Measurements from ENCODE around the gene CLEC4F. TPM values are rescaled to one million over a fixed set of nuclear protein-coding genes. Genes with fewer than 3 reads are reported as not detected.

The CLEC4F gene
- total and polyA plus RNA-seq, 2 of the 4 experiments (the other 2 are of a cell fraction), result not detected

DNA sequence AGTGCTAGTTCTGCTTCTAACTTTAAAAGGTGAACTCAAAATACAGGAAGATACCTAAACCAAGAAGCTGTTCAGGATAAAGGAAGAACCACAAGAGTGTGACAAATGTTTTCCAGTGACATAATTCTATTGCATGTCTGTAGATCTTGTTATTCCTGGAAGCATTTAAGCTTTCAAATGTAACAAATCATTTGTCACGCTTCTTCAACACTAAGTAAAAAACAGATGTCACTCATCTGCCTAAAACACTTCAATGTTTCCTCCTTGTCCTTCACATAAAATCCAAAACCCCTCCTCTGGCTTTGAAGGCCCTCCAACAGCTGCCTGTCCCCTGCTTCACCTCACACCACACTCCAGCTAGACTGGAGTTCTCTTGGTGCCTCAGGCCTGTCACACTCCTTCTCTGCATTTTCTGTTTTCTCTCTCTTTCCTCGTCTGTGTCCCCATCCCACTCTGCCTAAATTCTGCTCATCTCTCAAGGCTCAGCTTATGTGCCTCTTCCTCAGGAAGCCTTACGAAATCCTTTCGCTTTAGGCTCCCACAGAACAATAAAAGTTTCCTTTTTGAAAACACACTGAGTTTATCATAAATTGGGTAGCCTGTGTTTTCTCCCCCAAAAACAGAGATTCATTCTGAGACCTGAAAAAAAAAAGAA, 6.4 kb upstream of the CLEC4F start:
- Histone ChIP-seq H4K8ac (ENCODE audit: low read depth in 2 of 2, low read length in 2 of 2) (no peak overlapping the region), H3K9me3 (ENCODE audit: control insufficient read depth, insufficient read depth, low read length) (no peaks in the 10 kb centered on the region), H3K27ac (ENCODE audit: insufficient read depth, low read length) (no peak overlapping the region), H3K36me3 (ENCODE audit: control insufficient read depth, insufficient read depth, low read length) (no peaks in the 10 kb centered on the region), H2BK15ac (ENCODE audit: low read depth, low read length) (no peak overlapping the region), H3K4me2 (ENCODE audit: low read depth, low read length) (no peak overlapping the region), H2BK120ac (ENCODE audit: low read depth, low read length) (no peak overlapping the region), H2BK5ac (ENCODE audit: low read depth, low read length, poor library complexity, severe bottlenecking) (no peak overlapping the region), H3K9ac (ENCODE audit: low read depth, low read length) (no peak overlapping the region), H2BK20ac (ENCODE audit: low read depth, low read length) (no peak overlapping the region), H3K4me1 (ENCODE audit: control insufficient read depth, insufficient read depth, low read length) (no peaks in the 10 kb centered on the region), H3K56ac (ENCODE audit: extremely low read depth, insufficient read depth, low read length) (no peak overlapping the region), H4K5ac (ENCODE audit: low read depth, low read length) (no peak overlapping the region), H4K91ac (ENCODE audit: insufficient read depth, low read depth, low read length) (no peak overlapping the region), H2AFZ (replicated peaks; ENCODE audit: low read length, poor library complexity) (no peak overlapping the region), H2AK5ac (ENCODE audit: low read depth, low read length) (no peak overlapping the region), H3K23ac (ENCODE audit: low read depth, low read length) (no peak overlapping the region), H3K18ac (ENCODE audit: low read depth, low read length) (no peak overlapping the region), H3K9me1 (ENCODE audit: insufficient read depth, low read length) (no peaks in the 10 kb centered on the region), H2AK9ac (replicated peaks; ENCODE audit: low read depth, low read length, poor library complexity) (no peak overlapping the region), H3K27me3 (ENCODE audit: control insufficient read depth, insufficient read depth, low read length) (peaks cover 16% of the 10 kb centered on the region), H3K79me1 (ENCODE audit: low read depth in 1 of 2, low read length in 2 of 2) (no peaks in the 10 kb centered on the region), H4K20me1 (ENCODE audit: insufficient read depth, low read length) (no peaks in the 10 kb centered on the region), H3K14ac (replicated peaks; ENCODE audit: low read depth, low read length) (no peak overlapping the region), H3K4me3 (ENCODE audit: insufficient read depth, low read depth, low read length) (no peak overlapping the region), H3K4ac (ENCODE audit: low read depth, low read length) (no peak overlapping the region)
- DNase-seq (no peak), ATAC-seq (ENCODE audit: low read depth) (no peak)
- no TSS peak for BruUV-seq (replicated peaks)
- in situ Hi-C loops (cut with MboI; ENCODE audit: low sequenced_read_pairs) (no loop called here), dilution Hi-C loops (cut with HindIII; ENCODE audit: low sequenced_read_pairs, unreplicated experiment) (no loop called here), intact Hi-C loops (cut with micrococcal nuclease) (no loop called here)
- CTCF ChIA-PET, result no interaction called here
- WGBS, 2 experiments (ENCODE audit: extremely low coverage in 2 of 2, insufficient read length in 1 of 2), result 10% methylated on average over 2 of the region's 4 CpGs; no CpG with 5 or more reads in 1 of the 2 experiments
- TF ChIP-seq SMC3 (IDR thresholded peaks at IDR 0.05; ENCODE audit: low read depth, low read length) (no peak), RAD21 (IDR thresholded peaks at IDR 0.05; ENCODE audit: low read length) (no peak), RCOR1 (IDR thresholded peaks at IDR 0.05; ENCODE audit: insufficient replicate concordance, low read length) (no peak), CHD1 (IDR thresholded peaks at IDR 0.05; ENCODE audit: low read depth, low read length) (no peak), NFE2L2 (IDR thresholded peaks at IDR 0.05; ENCODE audit: low read depth, low read length) (no peak), RFX5 (IDR thresholded peaks at IDR 0.05; ENCODE audit: low read depth, low read length) (no peak), FOS (IDR thresholded peaks at IDR 0.05; ENCODE audit: low read depth, low read length) (no peak), CEBPB (IDR thresholded peaks at IDR 0.05; ENCODE audit: low read depth, low read length) (no peak), POLR2A (IDR thresholded peaks at IDR 0.05; ENCODE audit: low read depth, low read length) (no peak), MAFK (IDR thresholded peaks at IDR 0.05; ENCODE audit: low read depth, low read length) (no peak)
- TF ChIP-seq, protein P1, sequence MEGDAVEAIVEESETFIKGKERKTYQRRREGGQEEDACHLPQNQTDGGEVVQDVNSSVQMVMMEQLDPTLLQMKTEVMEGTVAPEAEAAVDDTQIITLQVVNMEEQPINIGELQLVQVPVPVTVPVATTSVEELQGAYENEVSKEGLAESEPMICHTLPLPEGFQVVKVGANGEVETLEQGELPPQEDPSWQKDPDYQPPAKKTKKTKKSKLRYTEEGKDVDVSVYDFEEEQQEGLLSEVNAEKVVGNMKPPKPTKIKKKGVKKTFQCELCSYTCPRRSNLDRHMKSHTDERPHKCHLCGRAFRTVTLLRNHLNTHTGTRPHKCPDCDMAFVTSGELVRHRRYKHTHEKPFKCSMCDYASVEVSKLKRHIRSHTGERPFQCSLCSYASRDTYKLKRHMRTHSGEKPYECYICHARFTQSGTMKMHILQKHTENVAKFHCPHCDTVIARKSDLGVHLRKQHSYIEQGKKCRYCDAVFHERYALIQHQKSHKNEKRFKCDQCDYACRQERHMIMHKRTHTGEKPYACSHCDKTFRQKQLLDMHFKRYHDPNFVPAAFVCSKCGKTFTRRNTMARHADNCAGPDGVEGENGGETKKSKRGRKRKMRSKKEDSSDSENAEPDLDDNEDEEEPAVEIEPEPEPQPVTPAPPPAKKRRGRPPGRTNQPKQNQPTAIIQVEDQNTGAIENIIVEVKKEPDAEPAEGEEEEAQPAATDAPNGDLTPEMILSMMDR (conservative IDR thresholded peaks at IDR 0.05; ENCODE audit: low read depth, low read length), result no peak
- TF ChIP-seq, protein P2, sequence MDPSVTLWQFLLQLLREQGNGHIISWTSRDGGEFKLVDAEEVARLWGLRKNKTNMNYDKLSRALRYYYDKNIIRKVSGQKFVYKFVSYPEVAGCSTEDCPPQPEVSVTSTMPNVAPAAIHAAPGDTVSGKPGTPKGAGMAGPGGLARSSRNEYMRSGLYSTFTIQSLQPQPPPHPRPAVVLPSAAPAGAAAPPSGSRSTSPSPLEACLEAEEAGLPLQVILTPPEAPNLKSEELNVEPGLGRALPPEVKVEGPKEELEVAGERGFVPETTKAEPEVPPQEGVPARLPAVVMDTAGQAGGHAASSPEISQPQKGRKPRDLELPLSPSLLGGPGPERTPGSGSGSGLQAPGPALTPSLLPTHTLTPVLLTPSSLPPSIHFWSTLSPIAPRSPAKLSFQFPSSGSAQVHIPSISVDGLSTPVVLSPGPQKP (IDR thresholded peaks at IDR 0.05; ENCODE audit: borderline replicate concordance, low read depth, low read length), result no peak
- TF ChIP-seq, protein P3, sequence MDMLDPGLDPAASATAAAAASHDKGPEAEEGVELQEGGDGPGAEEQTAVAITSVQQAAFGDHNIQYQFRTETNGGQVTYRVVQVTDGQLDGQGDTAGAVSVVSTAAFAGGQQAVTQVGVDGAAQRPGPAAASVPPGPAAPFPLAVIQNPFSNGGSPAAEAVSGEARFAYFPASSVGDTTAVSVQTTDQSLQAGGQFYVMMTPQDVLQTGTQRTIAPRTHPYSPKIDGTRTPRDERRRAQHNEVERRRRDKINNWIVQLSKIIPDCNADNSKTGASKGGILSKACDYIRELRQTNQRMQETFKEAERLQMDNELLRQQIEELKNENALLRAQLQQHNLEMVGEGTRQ (IDR thresholded peaks at IDR 0.05; ENCODE audit: low read depth, low read length), result no peak
- POLR2A ChIA-PET (ENCODE audit: unreplicated experiment), result no interaction called here
